ENCODE data around the gene SMYD5.
"Not testable (repeated sequence)": the region's sequence is repeated elsewhere in the genome, so short reads cannot be mapped to it uniquely, and the experiment has no call there.

Gene SMYD5

DNA sequence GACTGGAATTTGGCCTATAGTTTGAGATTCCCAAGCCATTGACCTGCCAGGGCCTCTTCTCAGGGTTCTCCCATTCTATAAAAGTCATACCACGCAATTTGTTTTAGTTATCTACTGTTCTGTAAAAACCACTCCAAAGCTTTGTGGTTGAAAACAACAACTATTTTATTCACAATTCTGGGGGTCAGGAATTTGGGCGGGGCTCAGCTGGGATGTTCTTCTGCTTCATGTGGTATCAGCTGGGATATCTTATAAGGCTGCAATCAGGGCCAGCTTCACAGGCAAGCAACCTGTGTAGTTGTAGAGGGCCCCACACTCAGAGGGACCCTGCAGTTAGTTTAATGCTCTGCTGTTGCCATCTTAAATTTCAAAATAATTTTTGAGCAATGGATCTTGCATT, 28.1 kb upstream of the SMYD5 start:
- Mint-ChIP-seq H3K27me3 (peaks cover 28 to 68% of the 10 kb centered on the region in 2 donors), H3K36me3 (peaks cover 0 to 2% of the 10 kb centered on the region in 2 donors), H3K4me1 (no peaks in the 10 kb centered on the region), H3K9me3 (peaks cover 0 to 6% of the 10 kb centered on the region in 2 donors), H3K27ac (no peak overlapping the region), H3K4me3 (no peak overlapping the region)
- ATAC-seq (replicated peaks) (no peak), DNase-seq (no peak)

DNA sequence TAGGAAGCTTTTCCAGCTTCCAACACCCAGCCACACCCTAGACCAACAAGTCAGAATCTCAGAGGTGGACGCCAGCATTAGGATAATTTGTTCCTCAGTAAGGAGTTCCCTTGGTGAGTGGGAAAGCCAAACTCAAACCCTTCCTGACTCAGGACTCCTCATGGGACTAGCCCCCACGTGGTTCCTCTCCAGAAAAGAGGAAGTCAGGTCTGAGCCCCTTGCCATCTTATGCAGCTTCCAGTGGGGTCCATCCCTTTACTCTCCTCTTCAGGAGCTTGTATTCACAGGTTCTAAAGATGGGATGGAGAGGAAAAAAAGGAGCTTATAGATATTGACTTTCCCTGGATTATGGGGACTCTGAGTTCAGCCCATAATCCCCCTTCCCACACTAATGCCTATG, 26.5 kb upstream of the SMYD5 start:
- Mint-ChIP-seq H3K4me3 (no peak overlapping the region), H3K27ac (no peak overlapping the region), H3K27me3 (peaks cover 31 to 68% of the 10 kb centered on the region in 2 donors), H3K9me3 (peaks cover 0 to 6% of the 10 kb centered on the region in 2 donors), H3K4me1 (no peaks in the 10 kb centered on the region), H3K36me3 (peaks cover 0 to 2% of the 10 kb centered on the region in 2 donors)
- DNase-seq = no peak
- no peak for ATAC-seq (replicated peaks)

DNA sequence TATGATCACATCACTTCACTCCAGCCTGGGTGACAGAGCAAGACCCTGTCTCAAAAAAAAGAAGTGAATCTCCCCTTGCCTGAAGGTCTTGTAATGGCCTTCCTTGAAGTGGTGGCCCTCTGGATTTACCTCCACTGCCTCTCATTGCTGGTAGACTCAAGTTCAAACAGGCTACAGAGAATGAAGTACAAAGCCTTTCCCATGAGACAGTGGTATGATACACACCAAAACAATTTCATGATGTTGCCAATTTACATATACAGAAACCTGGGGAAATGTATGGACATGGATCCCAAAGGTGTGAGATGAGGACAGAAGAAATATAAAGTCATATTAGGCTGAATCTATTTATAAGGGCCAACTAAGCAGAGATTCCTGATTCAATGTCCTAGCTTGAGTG, 16.5 kb upstream of the SMYD5 start:
- ATAC-seq (replicated peaks) (no peak), DNase-seq (no peak)
- Mint-ChIP-seq H3K9me3 (peaks cover 2 to 4% of the 10 kb centered on the region in 2 donors), H3K27me3 (peaks cover 41 to 60% of the 10 kb centered on the region in 2 donors), H3K4me3 (no peak overlapping the region), H3K27ac (no peak overlapping the region), H3K36me3 (peaks cover 0 to 3% of the 10 kb centered on the region in 2 donors), H3K4me1 (peaks cover 2 to 12% of the 10 kb centered on the region in 2 donors)

DNA sequence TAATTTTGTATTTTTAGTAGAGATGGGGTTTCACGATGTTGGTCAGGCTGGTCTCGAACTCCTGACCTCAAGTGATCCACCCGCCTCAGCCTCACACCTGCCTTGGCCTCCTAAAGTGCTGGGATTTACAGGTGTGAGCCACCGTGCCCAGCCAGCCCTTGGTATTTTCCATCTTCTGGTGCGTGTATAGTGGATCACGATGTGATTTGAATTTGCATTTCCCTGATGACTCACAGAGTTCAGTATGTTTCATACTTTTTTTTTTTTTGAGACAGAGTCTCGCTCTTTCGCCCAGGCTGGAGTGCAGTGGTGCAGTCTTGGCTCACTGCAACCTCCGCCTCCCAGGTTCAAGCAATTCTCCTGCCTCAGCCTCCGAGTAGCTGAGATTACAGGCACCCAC, 13.8 kb upstream of the SMYD5 start:
- peaks cover 60 to 78% of the 10 kb centered on the region in 2 donors for H3K27me3 Mint-ChIP-seq
- not testable (repeated sequence) for H3K36me3 Mint-ChIP-seq; H3K27ac Mint-ChIP-seq; H3K9me3 Mint-ChIP-seq; DNase-seq; H3K4me3 Mint-ChIP-seq; ATAC-seq (replicated peaks)
- peaks cover 2 to 17% of the 10 kb centered on the region in 2 donors for H3K4me1 Mint-ChIP-seq

DNA sequence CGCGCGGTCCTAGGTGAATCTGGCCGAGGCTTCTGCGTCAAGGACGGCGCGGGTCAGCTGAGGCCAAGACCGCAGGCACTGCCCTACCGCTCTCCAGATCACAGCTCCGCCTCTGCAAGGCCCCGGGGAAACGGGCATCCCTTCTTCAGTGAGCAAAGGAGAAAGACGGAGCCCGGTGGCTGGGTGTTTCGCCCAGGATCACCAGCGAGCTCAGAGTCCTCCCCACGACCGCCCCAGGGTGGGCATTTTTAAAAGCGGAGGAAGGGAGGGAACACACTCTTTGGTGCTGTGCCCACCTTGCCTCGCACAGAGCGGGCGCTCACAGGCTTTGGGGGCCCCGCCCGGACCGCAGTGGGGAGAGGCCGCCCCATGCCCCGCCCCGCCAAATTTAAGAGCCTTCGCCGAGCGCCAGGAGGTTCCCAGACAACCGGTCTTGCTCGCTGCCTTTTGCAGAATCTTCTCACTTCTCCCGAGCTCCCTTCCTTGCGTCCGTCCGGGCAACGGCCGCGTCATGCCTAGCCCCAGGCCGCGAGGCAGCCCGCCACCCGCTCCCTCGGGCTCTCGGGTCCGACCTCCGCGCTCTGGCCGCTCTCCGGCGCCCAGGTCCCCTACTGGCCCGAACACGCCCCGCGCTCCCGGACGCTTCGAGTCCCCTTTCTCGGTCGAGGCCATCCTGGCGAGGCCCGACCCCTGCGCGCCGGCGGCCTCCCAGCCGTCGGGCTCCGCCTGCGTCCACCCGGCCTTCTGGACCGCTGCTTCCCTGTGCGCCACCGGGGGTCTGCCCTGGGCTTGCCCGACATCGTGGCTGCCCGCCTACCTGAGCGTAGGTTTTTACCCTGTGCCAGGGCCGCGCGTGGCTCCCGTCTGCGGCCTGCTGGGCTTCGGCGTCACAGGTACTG, 11.6 kb upstream of the SMYD5 start, which contains the start of gene NOTO:
Gene NOTO (plus strand): TSS at position 419 of the 899 bp plus-strand sequence. CDS start 93 bp downstream, at position 512.
- DNase-seq = no peak
- H3K36me3 Mint-ChIP-seq = no peaks in the 10 kb centered on the region
- H3K9me3 Mint-ChIP-seq = no peaks in the 10 kb centered on the region
- peaks cover 2 to 17% of the 10 kb centered on the region in 2 donors for H3K4me1 Mint-ChIP-seq
- ATAC-seq (replicated peaks) = peak; percentile 27 to 36
- H3K4me3 Mint-ChIP-seq = peak within 1 kb of the TSS; percentile 60 to 71
- H3K27me3 Mint-ChIP-seq = peaks cover 53 to 68% of the 10 kb centered on the region in 2 donors
- no peak within 1 kb of the TSS for H3K27ac Mint-ChIP-seq

DNA sequence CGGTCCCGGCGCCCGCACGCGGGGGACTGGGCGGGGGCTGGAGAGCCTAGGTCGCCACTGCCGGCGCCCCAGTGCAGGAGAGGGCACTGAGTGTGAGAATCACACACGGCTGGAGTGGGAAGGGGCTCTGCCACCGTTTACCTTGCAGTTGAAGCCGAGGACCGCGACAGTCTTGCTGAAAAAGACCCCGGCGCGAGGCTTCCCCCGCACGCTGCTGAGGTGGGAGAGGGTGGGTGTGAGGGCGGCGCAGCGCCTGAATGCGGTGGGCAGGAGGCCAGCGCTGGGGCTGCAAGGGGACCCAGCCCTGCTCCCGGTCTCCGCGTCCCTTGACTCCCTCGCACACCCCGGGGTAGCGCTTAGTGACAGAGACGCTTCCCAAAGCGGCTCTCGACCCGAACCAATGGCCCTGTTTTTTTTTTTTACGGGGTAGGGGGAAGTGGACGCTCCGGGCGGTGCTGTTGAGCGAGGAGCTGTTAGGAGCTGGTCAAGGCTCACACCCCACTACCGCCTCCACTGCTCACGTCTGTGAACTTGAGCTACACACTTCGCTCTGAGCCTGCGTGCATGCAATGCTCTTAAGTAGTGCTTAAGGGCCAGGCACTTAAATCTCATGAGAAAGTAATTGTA, 10.9 kb upstream of the SMYD5 start:
- Mint-ChIP-seq H3K4me3 (peak overlapping the region; percentile 60 to 71), H3K27ac (no peak overlapping the region), H3K4me1 (peaks cover 2 to 17% of the 10 kb centered on the region in 2 donors), H3K9me3 (no peaks in the 10 kb centered on the region), H3K36me3 (no peaks in the 10 kb centered on the region), H3K27me3 (peaks cover 50 to 61% of the 10 kb centered on the region in 2 donors)
- ATAC-seq (replicated peaks) (peak; percentile 14 to 34), DNase-seq (no peak)

DNA sequence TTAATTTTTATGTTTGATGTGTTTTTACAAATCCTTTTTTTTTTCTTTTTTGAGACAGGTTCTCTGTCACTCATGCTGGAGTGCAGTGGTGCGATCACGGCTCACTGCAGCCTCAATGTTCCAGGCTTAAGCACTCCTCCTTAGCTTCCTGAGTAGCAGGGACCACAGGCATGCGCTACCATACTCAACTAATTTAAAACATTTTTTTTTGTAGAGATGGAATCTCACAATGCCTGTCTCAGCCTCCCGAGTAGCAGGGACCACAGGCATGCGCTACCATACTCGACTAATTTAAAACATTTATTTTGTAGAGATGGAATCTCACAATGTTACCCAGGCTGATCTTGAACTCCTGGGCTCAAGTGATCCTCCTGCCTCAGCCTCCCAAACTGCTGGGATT, 8.4 kb upstream of the SMYD5 start:
- H3K27me3 Mint-ChIP-seq = peaks cover 54 to 61% of the 10 kb centered on the region in 2 donors
- no peaks in the 10 kb centered on the region for H3K36me3 Mint-ChIP-seq
- H3K9me3 Mint-ChIP-seq = no peaks in the 10 kb centered on the region
- no peak overlapping the region for H3K27ac Mint-ChIP-seq
- ATAC-seq (replicated peaks) (no peak), DNase-seq (no peak)
- H3K4me3 Mint-ChIP-seq = no peak overlapping the region
- H3K4me1 Mint-ChIP-seq = peaks cover 2 to 17% of the 10 kb centered on the region in 2 donors

DNA sequence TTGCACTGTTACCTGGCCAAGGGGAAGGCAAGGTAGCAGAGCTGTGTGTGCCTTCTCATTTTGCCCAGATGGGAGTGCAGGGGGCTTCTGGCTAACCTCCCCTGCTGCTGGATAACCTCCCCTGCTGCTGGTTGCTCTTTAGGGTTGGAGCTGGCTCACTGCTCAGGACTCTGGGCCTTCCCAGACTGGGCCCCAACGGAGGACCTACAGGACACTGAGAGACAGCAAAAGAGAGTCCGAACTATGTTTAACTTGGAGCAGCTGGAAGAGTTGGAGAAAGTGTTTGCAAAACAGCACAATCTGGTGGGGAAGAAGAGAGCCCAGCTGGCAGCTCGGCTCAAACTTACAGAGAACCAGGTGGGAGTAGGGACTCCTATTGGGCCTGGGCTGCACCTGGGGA, 5.8 kb upstream of the SMYD5 start:
- Mint-ChIP-seq H3K27me3 (peaks cover 37 to 38% of the 10 kb centered on the region in 2 donors), H3K27ac (no peak overlapping the region), H3K9me3 (no peaks in the 10 kb centered on the region), H3K4me3 (no peak overlapping the region), H3K4me1 (peaks cover 1 to 6% of the 10 kb centered on the region in 2 donors), H3K36me3 (no peaks in the 10 kb centered on the region)
- ATAC-seq (replicated peaks) (no peak), DNase-seq (no peak)

DNA sequence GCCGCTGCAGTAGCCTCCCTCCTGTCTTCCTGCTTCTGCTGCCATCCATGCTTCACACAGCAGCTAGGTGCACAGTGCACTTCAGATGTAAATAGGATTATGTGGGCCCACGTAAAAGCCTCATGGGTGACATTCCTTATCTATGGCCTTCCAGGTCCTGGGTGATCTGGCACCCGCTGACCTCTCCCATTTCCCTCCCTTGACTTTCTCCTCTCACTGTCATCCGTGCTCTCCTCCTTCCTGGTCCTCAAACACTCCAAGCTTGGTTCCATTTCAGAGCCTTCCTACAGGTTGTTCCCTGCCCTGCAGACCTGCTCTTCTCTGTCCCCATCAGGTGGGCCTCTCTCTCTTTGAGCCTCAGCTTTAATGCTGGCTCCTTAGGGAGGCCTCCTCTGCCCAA, 4.0 kb upstream of the SMYD5 start:
- Mint-ChIP-seq H3K4me1 (peaks cover 10 to 23% of the 10 kb centered on the region in 2 donors), H3K36me3 (no peaks in the 10 kb centered on the region), H3K27ac (no peak overlapping the region), H3K9me3 (no peaks in the 10 kb centered on the region), H3K4me3 (no peak overlapping the region), H3K27me3 (peaks cover 23 to 25% of the 10 kb centered on the region in 2 donors)
- ATAC-seq (replicated peaks) = no peak
- DNase-seq = no peak

DNA sequence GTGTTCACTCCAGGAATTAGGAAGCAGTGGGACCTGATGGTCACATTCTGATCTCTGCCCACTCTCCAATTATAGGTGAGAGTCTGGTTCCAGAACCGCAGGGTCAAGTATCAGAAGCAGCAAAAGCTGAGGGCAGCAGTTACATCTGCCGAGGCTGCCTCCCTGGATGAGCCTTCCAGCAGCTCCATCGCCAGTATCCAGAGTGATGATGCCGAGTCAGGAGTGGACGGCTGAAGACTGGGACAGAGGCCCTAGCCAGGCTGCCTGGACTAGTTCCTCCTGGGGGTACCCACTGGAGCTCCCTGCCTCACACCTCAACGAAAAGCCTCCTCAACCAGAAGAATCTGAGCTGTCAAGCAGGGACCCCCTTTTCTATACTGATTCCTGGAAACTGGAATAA, 3.3 kb upstream of the SMYD5 start:
- peaks cover 20 to 23% of the 10 kb centered on the region in 2 donors for H3K27me3 Mint-ChIP-seq
- no peak overlapping the region for H3K27ac Mint-ChIP-seq
- peaks cover 16 to 30% of the 10 kb centered on the region in 2 donors for H3K4me1 Mint-ChIP-seq
- no peak overlapping the region for H3K4me3 Mint-ChIP-seq
- DNase-seq (no peak), ATAC-seq (replicated peaks) (no peak)
- H3K9me3 Mint-ChIP-seq = no peaks in the 10 kb centered on the region
- no peaks in the 10 kb centered on the region for H3K36me3 Mint-ChIP-seq

DNA sequence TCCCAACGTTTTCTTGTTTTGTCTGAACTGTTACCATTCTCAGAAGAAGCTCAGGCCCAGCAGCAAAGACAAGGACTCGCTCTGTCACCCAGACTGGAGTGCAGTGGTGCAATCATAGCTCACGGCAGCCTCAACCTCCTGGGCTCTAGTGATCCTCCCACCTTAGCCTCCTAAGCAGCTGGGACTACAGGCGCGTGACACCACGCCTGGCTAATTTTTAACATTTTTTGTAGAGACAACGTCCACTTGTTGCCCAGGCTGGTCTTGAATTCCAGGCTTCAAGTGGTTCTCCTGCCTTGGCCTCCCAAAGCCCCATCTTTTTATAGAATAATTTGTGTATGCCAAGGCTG, 2.0 kb upstream of the SMYD5 start:
- Mint-ChIP-seq H3K36me3 (no peaks in the 10 kb centered on the region), H3K9me3 (no peaks in the 10 kb centered on the region), H3K4me1 (peaks cover 17 to 31% of the 10 kb centered on the region in 2 donors), H3K4me3 (no peak overlapping the region), H3K27ac (no peak overlapping the region), H3K27me3 (peaks cover 14 to 19% of the 10 kb centered on the region in 2 donors)
- no peak for ATAC-seq (replicated peaks)
- no peak for DNase-seq

DNA sequence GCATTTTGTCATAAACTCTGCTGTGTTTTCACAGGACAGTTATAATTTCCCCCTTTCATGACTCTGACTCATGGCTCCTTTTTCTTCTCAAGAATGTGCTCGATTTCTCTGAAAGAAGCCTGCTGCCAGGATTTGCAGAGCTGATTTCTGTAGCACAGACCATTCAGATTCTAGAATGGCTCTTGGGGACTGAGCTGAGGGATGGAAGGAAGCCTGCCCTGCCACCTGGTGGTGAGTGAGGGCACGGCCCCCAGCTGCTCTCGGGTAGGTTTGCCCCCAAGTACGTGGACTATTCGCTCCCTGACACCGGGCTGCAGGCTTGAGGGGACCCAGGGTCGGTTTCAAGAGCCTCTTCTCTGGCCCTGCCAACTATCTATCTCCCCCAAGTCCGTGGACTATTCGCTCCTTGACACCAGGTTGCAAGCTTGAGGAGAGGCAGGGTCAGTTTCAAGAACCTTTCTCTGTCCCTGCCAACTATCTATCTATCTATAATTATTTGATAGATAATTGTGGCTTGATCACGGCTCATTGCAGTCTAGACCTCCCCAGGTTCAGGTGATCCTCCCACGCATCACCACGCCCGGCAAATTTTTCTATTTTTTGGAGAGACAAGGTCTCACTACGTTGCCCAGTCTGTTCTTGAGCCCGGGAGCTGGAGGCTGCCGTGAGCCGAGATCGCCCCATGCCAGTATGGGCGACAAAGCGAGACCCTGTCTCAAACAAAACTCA, 1.4 kb upstream of the SMYD5 start:
- Mint-ChIP-seq H3K9me3 (no peaks in the 10 kb centered on the region), H3K36me3 (peaks cover 0 to 2% of the 10 kb centered on the region in 2 donors), H3K27me3 (peaks cover 14 to 15% of the 10 kb centered on the region in 2 donors), H3K27ac (no peak overlapping the region), H3K4me1 (peaks cover 17 to 31% of the 10 kb centered on the region in 2 donors), H3K4me3 (no peak overlapping the region)
- ATAC-seq (replicated peaks) = peak; percentile 74 to 75
- peak; percentile 60 for DNase-seq

DNA sequence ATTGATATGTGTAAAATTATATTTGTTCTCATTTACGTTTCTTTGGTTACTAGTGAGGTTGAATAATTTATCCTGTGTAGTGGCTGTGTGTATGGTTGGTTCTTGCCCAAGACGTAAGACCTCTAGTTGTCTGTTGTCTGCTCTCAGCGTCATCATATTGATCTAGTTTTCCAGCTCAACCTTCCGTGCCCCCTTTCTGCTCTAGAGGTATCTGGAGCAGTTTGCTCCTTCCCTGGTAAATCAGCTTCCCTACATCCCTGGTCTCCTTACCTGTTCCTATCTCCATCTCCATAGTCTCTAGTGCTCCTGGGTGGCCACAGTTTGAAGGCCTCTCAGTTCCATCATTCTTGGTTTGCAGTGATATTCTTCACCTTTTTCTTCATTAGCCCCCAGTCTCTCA, 1.2 kb downstream of the SMYD5 start:
- Mint-ChIP-seq H3K4me1 (peaks cover 17 to 34% of the 10 kb centered on the region in 2 donors), H3K27me3 (peaks cover under 1 to 1% of the 10 kb centered on the region in 2 donors), H3K27ac (peak overlapping the region; percentile 67), H3K36me3 (peaks cover 2 to 13% of the 10 kb centered on the region in 2 donors), H3K9me3 (no peaks in the 10 kb centered on the region), H3K4me3 (peak overlapping the region; percentile 92 to 95)
- ATAC-seq (replicated peaks) = no peak
- DNase-seq = no peak

DNA sequence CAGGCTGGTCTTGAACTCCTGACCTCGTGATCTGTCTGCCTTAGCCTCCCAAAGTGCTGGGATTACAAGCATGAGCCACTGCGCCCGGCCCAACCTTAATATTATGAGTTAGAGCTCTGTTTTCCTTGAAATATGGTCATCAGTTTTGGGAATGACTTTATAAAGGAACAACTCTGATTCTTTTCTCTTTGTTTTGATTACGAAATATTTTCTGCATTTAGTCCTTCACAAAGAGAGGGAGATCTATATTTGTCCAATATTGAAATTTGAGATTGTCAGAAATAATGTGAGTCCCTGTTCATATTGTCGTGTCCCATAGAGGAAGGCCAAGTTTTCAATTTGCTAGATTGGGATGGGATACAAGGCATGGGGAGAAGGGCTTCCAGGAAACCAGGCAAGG, 3.1 kb downstream of the SMYD5 start:
- Mint-ChIP-seq H3K9me3 (no peaks in the 10 kb centered on the region), H3K4me3 (no peak overlapping the region), H3K4me1 (peaks cover 17 to 33% of the 10 kb centered on the region in 2 donors), H3K27me3 (no peaks in the 10 kb centered on the region), H3K27ac (no peak overlapping the region), H3K36me3 (peaks cover 9 to 30% of the 10 kb centered on the region in 2 donors)
- DNase-seq (no peak), ATAC-seq (replicated peaks) (no peak)
